NOMO-1 treated with dmso at 0.1 percent for 144 hours (cell line): ENCODE results near the gene XPNPEP2.

Experiments
- DNase-seq: peaks from one replicate; lab custom pipeline; 2025; ENCODE audit not compliant: unreplicated experiment; lab: John Stamatoyannopoulos, UW

Gene XPNPEP2

GRCh38 chrX:129738466-129739308 is at the start of gene XPNPEP2:
Gene XPNPEP2 (plus strand): TSS chrX:129738979. CDS start chrX:129739214, 235 bp downstream.
- no peak for DNase-seq

GRCh38 chrX:129689796-129690195 is 49.0 kb upstream of the XPNPEP2 start:
- DNase-seq = no peak

- DNase-seq = no peak
Observed at GRCh38 chrX:129690435-129690834, 48.3 kb upstream of the XPNPEP2 start.

GRCh38 chrX:129693354-129693753 is 45.4 kb upstream of the XPNPEP2 start:
- DNase-seq = no peak

- no peak for DNase-seq
Observed at GRCh38 chrX:129694805-129695204, 44.0 kb upstream of the XPNPEP2 start.

GRCh38 chrX:129695535-129695934 is 43.2 kb upstream of the XPNPEP2 start:
- no peak for DNase-seq

- DNase-seq = no peak
Observed at GRCh38 chrX:129695937-129696336, 42.8 kb upstream of the XPNPEP2 start.

- no peak for DNase-seq
Observed at GRCh38 chrX:129696463-129697155, 42.2 kb upstream of the XPNPEP2 start.

GRCh38 chrX:129697204-129697829 is 41.5 kb upstream of the XPNPEP2 start:
- DNase-seq = no peak

GRCh38 chrX:129698150-129698549 is 40.6 kb upstream of the XPNPEP2 start:
- no peak for DNase-seq

GRCh38 chrX:129700536-129700935 is 38.2 kb upstream of the XPNPEP2 start:
- DNase-seq = no peak

GRCh38 chrX:129701624-129702069 is 37.1 kb upstream of the XPNPEP2 start:
- DNase-seq = no peak

- DNase-seq = no peak
Observed at GRCh38 chrX:129704491-129704890, 34.3 kb upstream of the XPNPEP2 start.

- no peak for DNase-seq
Observed at GRCh38 chrX:129705377-129705925, 33.3 kb upstream of the XPNPEP2 start.

GRCh38 chrX:129705988-129706387 is 32.8 kb upstream of the XPNPEP2 start:
- no peak for DNase-seq

GRCh38 chrX:129706400-129707072 is 32.2 kb upstream of the XPNPEP2 start:
- no peak for DNase-seq

- no peak for DNase-seq
Observed at GRCh38 chrX:129714581-129714980, 24.2 kb upstream of the XPNPEP2 start.

- DNase-seq = no peak
Observed at GRCh38 chrX:129716507-129716906, 22.3 kb upstream of the XPNPEP2 start.

GRCh38 chrX:129717892-129718291 is 20.9 kb upstream of the XPNPEP2 start:
- DNase-seq = no peak

- DNase-seq = no peak
Observed at GRCh38 chrX:129718676-129719075, 20.1 kb upstream of the XPNPEP2 start.

- no peak for DNase-seq
Observed at GRCh38 chrX:129719268-129719667, 19.5 kb upstream of the XPNPEP2 start.
